OCI-LY3 (cell line): ENCODE results near the gene MYF5.

Source experiments
- H2AFZ ChIP-seq: fragments of 200-600, 300-600 bp; shearing (Covaris generic); 2 replicates; pipeline ENCODE4 v1.6.0; 2014; ENCODE audit warnings: antibody characterized with exemption, low read depth, low read length
- H3K27ac ChIP-seq: fragments of 200-600, 300-600 bp; sonication (generic); 2 replicates; pipeline ENCODE4 v1.5.1; 2014; ENCODE audit warnings: mild to moderate bottlenecking, low read length, moderate library complexity, mixed read lengths
- H3K27me3 ChIP-seq: fragments of 200-600, 300-600 bp; sonication (generic); 2 replicates; pipeline ENCODE4 v1.6.1; 2014; ENCODE audit warnings: low read depth, low read length, mixed read lengths
- H3K36me3 ChIP-seq: fragments of 200-600, 300-600 bp; sonication (generic); replicated peaks from 2 replicates; pipeline ENCODE3; 2014; ENCODE audit warnings: low read depth, low read length, mixed read lengths
- H3K4me1 ChIP-seq: fragments of 300-600, 200-600 bp; sonication (generic); 2 replicates; pipeline ENCODE4 v1.6.1; 2014; ENCODE audit warnings: low read length, mixed read lengths
- H3K4me2 ChIP-seq: fragments of 200-600, 300-600 bp; sonication (generic); 2 replicates; pipeline ENCODE4 v1.6.1; 2014; ENCODE audit warnings: low read length, mixed read lengths
- H3K4me3 ChIP-seq: fragments of 300-600, 200-600 bp; sonication (generic); 2 replicates; pipeline ENCODE4 v1.5.1; 2014; ENCODE audit warnings: antibody characterized with exemption, mild to moderate bottlenecking, low read length, moderate library complexity
- H3K79me2 ChIP-seq: fragments of 300-600, 200-600 bp; shearing (Covaris generic); 2 replicates; pipeline ENCODE4 v1.6.1; 2014; ENCODE audit warnings: mild to moderate bottlenecking, low read length, mixed read lengths
- H3K9ac ChIP-seq: fragments of 300-600, 200-600 bp; shearing (Covaris generic); 2 replicates; pipeline ENCODE4 v1.6.0; 2014; ENCODE audit warnings: mild to moderate bottlenecking, low read length, moderate library complexity
- H3K9me3 ChIP-seq: fragments of 200-600, 300-600 bp; shearing (Covaris generic); 2 replicates; pipeline ENCODE4 v1.6.1; 2014; ENCODE audit warnings: low read length, mixed read lengths; ENCODE audit not compliant: insufficient read depth
- H4K20me1 ChIP-seq: fragments of 200-600, 300-600 bp; sonication (generic); 2 replicates; pipeline ENCODE4 v1.6.1; 2016; ENCODE audit warnings: low read length, mixed read lengths; ENCODE audit not compliant: insufficient read depth
- CTCF ChIP-seq: fragments of 200-600, 300-600 bp; sonication (generic); IDR thresholded peaks from 2 replicates; pipeline ENCODE4 v1.5.1; 2014; ENCODE audit warnings: antibody characterized with exemption, low read length, low read depth
- EZH2phosphoT487 ChIP-seq: fragments of 200-600 bp; shearing (Covaris generic); IDR thresholded peaks from 2 replicates; pipeline ENCODE4 v1.6.1; 2018; ENCODE audit warnings: antibody characterized with exemption, mixed run types, low read depth

Gene MYF5

GRCh38 chr12:80714055-80714454 is 2.7 kb upstream of the MYF5 start:
- H3K4me1 ChIP-seq = no peaks in the 10 kb centered on the region
- H2AFZ ChIP-seq = no peak overlapping the region
- no peaks in the 10 kb centered on the region for H3K79me2 ChIP-seq
- H3K4me2 ChIP-seq = no peak overlapping the region
- H3K27me3 ChIP-seq = no peaks in the 10 kb centered on the region
- H3K4me3 ChIP-seq = no peak overlapping the region
- H3K36me3 ChIP-seq = no peaks in the 10 kb centered on the region
- H3K27ac ChIP-seq = no peak overlapping the region
- H3K9me3 ChIP-seq = no peaks in the 10 kb centered on the region
- H3K9ac ChIP-seq = no peak overlapping the region
- no peak for TF ChIP-seq CTCF
- TF ChIP-seq EZH2phosphoT487 = no peak
- no peaks in the 10 kb centered on the region for H4K20me1 ChIP-seq

- H4K20me1 ChIP-seq = no peaks in the 10 kb centered on the region
- no peak overlapping the region for H3K4me2 ChIP-seq
- TF ChIP-seq EZH2phosphoT487 (no peak), CTCF (no peak)
- no peaks in the 10 kb centered on the region for H3K79me2 ChIP-seq
- H3K9me3 ChIP-seq = no peaks in the 10 kb centered on the region
- H3K27me3 ChIP-seq = no peaks in the 10 kb centered on the region
- H3K27ac ChIP-seq = no peak overlapping the region
- no peak overlapping the region for H2AFZ ChIP-seq
- H3K4me3 ChIP-seq = no peak overlapping the region
- no peaks in the 10 kb centered on the region for H3K36me3 ChIP-seq
- H3K4me1 ChIP-seq = no peaks in the 10 kb centered on the region
- H3K9ac ChIP-seq = no peak overlapping the region
These were observed 1.9 kb upstream of the MYF5 start for GRCh38 chr12:80714846-80715245.

- TF ChIP-seq EZH2phosphoT487 = no peak
- TF ChIP-seq CTCF = no peak
- H3K36me3 ChIP-seq = no peaks in the 10 kb centered on the region
- H2AFZ ChIP-seq = no peak overlapping the region
- H3K9me3 ChIP-seq = no peaks in the 10 kb centered on the region
- H4K20me1 ChIP-seq = no peaks in the 10 kb centered on the region
- H3K4me3 ChIP-seq = no peak overlapping the region
- no peaks in the 10 kb centered on the region for H3K27me3 ChIP-seq
- no peak overlapping the region for H3K9ac ChIP-seq
- no peak overlapping the region for H3K27ac ChIP-seq
- H3K4me2 ChIP-seq = no peak overlapping the region
- H3K4me1 ChIP-seq = no peaks in the 10 kb centered on the region
- H3K79me2 ChIP-seq = no peaks in the 10 kb centered on the region
These were observed 931 bp upstream of the MYF5 start for GRCh38 chr12:80715713-80716249.

- Histone ChIP-seq H3K4me2 (no peak overlapping the region), H3K36me3 (no peaks in the 10 kb centered on the region), H3K27ac (no peak overlapping the region), H2AFZ (no peak overlapping the region), H3K9ac (no peak overlapping the region), H3K4me1 (peaks cover 7% of the 10 kb centered on the region), H3K27me3 (no peaks in the 10 kb centered on the region), H3K79me2 (no peaks in the 10 kb centered on the region), H4K20me1 (no peaks in the 10 kb centered on the region), H3K9me3 (no peaks in the 10 kb centered on the region), H3K4me3 (no peak overlapping the region)
- TF ChIP-seq CTCF = no peak
- no peak for TF ChIP-seq EZH2phosphoT487
These were observed 1.1 kb downstream of the MYF5 start for GRCh38 chr12:80717856-80718255.
